HCT116 (cell line): ENCODE data around the gene BAHD1. TPM values are rescaled to one million over a fixed set of nuclear protein-coding genes. Genes with fewer than 3 reads are reported as not detected.

Experiments
- ATAC-seq: fragments of 200-7000 bp; cut with Tn5 transposase; 2 replicates; pipeline ENCODE4 v1.9.1; 2020; ENCODE audit warnings: mild to moderate bottlenecking, moderate library complexity
- BruUV-seq: library from RNA; stranded (reverse); fragments of 400-500 nt; replicated peaks from 2 replicates; lab custom pipeline; 2021; lab: Mats Ljungman, UMichigan
- CTCF ChIA-PET: fragments of 300-600 bp; sonication (Branson Sonifier 250); formaldehyde crosslinking; loops from one replicate; lab custom pipeline; 2021; ENCODE audit warnings: antibody characterized with exemption; lab: Charles Lee
- POLR2A ChIA-PET: fragments of 300-600, 350-600 bp; sonication (Branson Sonifier 250); formaldehyde crosslinking; loops from one replicate; lab custom pipeline; 2021; ENCODE audit warnings: antibody characterized with exemption; lab: Charles Lee
- RAD21 ChIA-PET, 2 experiments: fragments of 300-600 bp; sonication (Branson Sonifier 250); formaldehyde crosslinking; loops; one replicate each; lab custom pipeline; 2023; ENCODE audit warnings: low total read pairs in 2 of 2; ENCODE audit not compliant: uncharacterized antibody in 2 of 2, unreplicated experiment in 2 of 2, low non-redundant PET in 1 of 2; lab: Charles Lee
- DNase-seq: peaks from one replicate; pipeline ENCODE4 v3.0.0-alpha.2; 2010; ENCODE audit warnings: low read depth, low spot score
- H2AFZ ChIP-seq: fragments of 200-600 bp; shearing (Covaris generic), sonication (generic); 2 replicates; pipeline ENCODE4 v1.6.1; 2017; ENCODE audit warnings: low read depth, mixed run types, mixed read lengths, antibody characterized with exemption, low read length; ENCODE audit not compliant: poor library complexity, severe bottlenecking
- H3K27ac ChIP-seq: 2 replicates; pipeline ENCODE4 v1.5.1; 2012; ENCODE audit warnings: low read depth, low read length
- H3K27me3 ChIP-seq: fragments of 200-600 bp; sonication (generic); 2 replicates; pipeline ENCODE4 v1.6.1; 2016; ENCODE audit warnings: mixed run types, low read length, mixed read lengths; ENCODE audit not compliant: insufficient read depth
- H3K36me3 ChIP-seq, 2 experiments: fragments of 200-500 bp in 1 of 2; fragments of 200-600 bp in 1 of 2; sonication (Bioruptor generic) in 1 of 2; sonication (generic) in 1 of 2; 2 replicates each; pipeline versions ENCODE4 v1.5.1 to v1.6.1; 2014 to 2016; ENCODE audit warnings: low read length in 2 of 2, inconsistent platforms in 1 of 2, mixed read lengths in 1 of 2, mixed run types in 1 of 2; ENCODE audit not compliant: insufficient read depth in 2 of 2, control insufficient read depth in 1 of 2
- H3K4me1 ChIP-seq, 2 experiments: fragments of 200-600 bp in 1 of 2; sonication (generic) in 1 of 2; 2 replicates each; pipeline versions ENCODE4 v1.5.1 to v1.6.1; 2012 to 2017; ENCODE audit warnings: low read length in 2 of 2, inconsistent platforms in 1 of 2, mild to moderate bottlenecking in 1 of 2, mixed read lengths in 1 of 2, mixed run types in 1 of 2, moderate library complexity in 1 of 2; ENCODE audit not compliant: insufficient read depth in 2 of 2, control insufficient read depth in 1 of 2
- H3K4me2 ChIP-seq: fragments of 200-600 bp; sonication (generic); 2 replicates; pipeline ENCODE4 v1.6.1; 2017; ENCODE audit warnings: mixed run types, low read length, mixed read lengths
- H3K4me3 ChIP-seq, 2 experiments: fragments of 200-600 bp in 1 of 2; sonication (generic) in 1 of 2; replicated peaks in 1 of 2; 2 replicates each; pipeline ENCODE4 v1.5.1; 2011 to 2016; ENCODE audit warnings: low read length in 2 of 2, control low read depth in 1 of 2, low read depth in 1 of 2, mild to moderate bottlenecking in 1 of 2, mixed read lengths in 1 of 2, mixed run types in 1 of 2
- H3K79me2 ChIP-seq: fragments of 200-600 bp; sonication (generic); 2 replicates; pipeline ENCODE4 v1.6.1; 2017; ENCODE audit warnings: mild to moderate bottlenecking, mixed run types, low read length, moderate library complexity, mixed read lengths; ENCODE audit not compliant: insufficient read depth
- H3K9ac ChIP-seq: fragments of 200-600 bp; sonication (generic); 2 replicates; pipeline ENCODE4 v1.6.1; 2016; ENCODE audit warnings: low read length, mixed read lengths
- H3K9me2 ChIP-seq: fragments of 200-600 bp; sonication (generic), shearing (Covaris generic); 2 replicates; pipeline ENCODE4 v1.6.1; 2017; ENCODE audit warnings: mixed run types, mild to moderate bottlenecking, moderate library complexity; ENCODE audit not compliant: insufficient read depth
- H3K9me3 ChIP-seq, 2 experiments: fragments of 200-500 bp in 1 of 2; fragments of 200-600 bp in 1 of 2; sonication (Bioruptor generic) in 1 of 2; sonication (generic) in 1 of 2; 2 replicates each; pipeline ENCODE4 v1.6.1; 2014 to 2017; ENCODE audit warnings: low read length in 2 of 2, mixed read lengths in 2 of 2, inconsistent platforms in 1 of 2, low read depth in 1 of 2, mild to moderate bottlenecking in 1 of 2, mixed run types in 1 of 2, moderate library complexity in 1 of 2; ENCODE audit not compliant: control insufficient read depth in 1 of 2, insufficient read depth in 1 of 2
- H4K20me1 ChIP-seq: fragments of 200-600 bp; sonication (generic), shearing (Covaris generic); 2 replicates; pipeline ENCODE4 v1.6.1; 2017; ENCODE audit warnings: mixed run types, mild to moderate bottlenecking, moderate library complexity; ENCODE audit not compliant: insufficient read depth
- CEBPB ChIP-seq: IDR thresholded peaks from 2 replicates; pipeline ENCODE4 v1.6.1; 2012; ENCODE audit warnings: low read depth
- EGR1 ChIP-seq: IDR thresholded peaks from 2 replicates; pipeline ENCODE4 v1.6.1; 2012; ENCODE audit warnings: low read depth
- ELF1 ChIP-seq: IDR thresholded peaks from 2 replicates; pipeline ENCODE4 v1.6.1; 2012; ENCODE audit warnings: low read depth, borderline replicate concordance
- EZH2 ChIP-seq: fragments of 200-600 bp; sonication (generic); IDR thresholded peaks from 2 replicates; pipeline ENCODE4 v1.6.1; 2017; ENCODE audit warnings: antibody characterized with exemption, mixed run types
- EZH2phosphoT487 ChIP-seq: fragments of 200-600 bp; IDR thresholded peaks from 2 replicates; pipeline ENCODE4 v1.6.1; 2018; ENCODE audit warnings: antibody characterized with exemption, borderline replicate concordance
- POLR2A ChIP-seq: IDR thresholded peaks from 2 replicates; pipeline ENCODE4 v1.7.0; 2011; ENCODE audit warnings: borderline replicate concordance; ENCODE audit not compliant: insufficient read depth, insufficient read length; ENCODE audit errors: extremely low read depth
- RAD21 ChIP-seq: IDR thresholded peaks from 2 replicates; pipeline ENCODE4 v1.6.1; 2012; ENCODE audit warnings: low read depth, mild to moderate bottlenecking
- SIN3A ChIP-seq: IDR thresholded peaks from 2 replicates; pipeline ENCODE4 v1.6.1; 2012; ENCODE audit warnings: low read depth
- SRF ChIP-seq: IDR thresholded peaks from 2 replicates; pipeline ENCODE4 v1.6.1; 2012; ENCODE audit warnings: low read depth
- TCF7L2 ChIP-seq: IDR thresholded peaks from 2 replicates; pipeline ENCODE4 v1.7.0; 2011; ENCODE audit warnings: borderline replicate concordance, inconsistent platforms; ENCODE audit not compliant: insufficient read depth, insufficient read length; ENCODE audit errors: extremely low read depth
- YY1 ChIP-seq: IDR thresholded peaks from 2 replicates; pipeline ENCODE4 v1.6.1; 2011; ENCODE audit warnings: low read length, low read depth, moderate library complexity, mild to moderate bottlenecking; ENCODE audit not compliant: insufficient replicate concordance; ENCODE audit errors: extremely low read depth
- ZFX ChIP-seq: fragments of 450-650 bp; IDR thresholded peaks from 2 replicates; pipeline ENCODE4 v1.6.1; 2017
- intact Hi-C: fragments of 100-400 bp; cut with micrococcal nuclease; formaldehyde crosslinking; loops from 2 replicates; pipeline ENCODE4 v1.10.0; 2022
- total RNA-seq: library from RNA; stranded (reverse); gene quantifications from one replicate; pipeline ENCODE4 v1.2.1, GENCODE V29; 2021; ENCODE audit not compliant: unreplicated experiment
- TF ChIP-seq, protein P1 (sequence below): IDR thresholded peaks from 2 replicates; pipeline ENCODE4 v1.6.1; 2012
- TF ChIP-seq, protein P2 (sequence below): IDR thresholded peaks from 2 replicates; pipeline ENCODE4 v1.6.1; 2011; ENCODE audit warnings: mild to moderate bottlenecking, low read length, moderate library complexity; ENCODE audit not compliant: insufficient replicate concordance; ENCODE audit errors: extremely low read depth
- TF ChIP-seq, protein P3 (sequence below), 3 experiments: fragments of 200-600 bp in 1 of 3; sonication (generic) in 1 of 3; IDR thresholded peaks in 2 of 3; conservative IDR thresholded peaks in 1 of 3; 2 replicates each; pipeline ENCODE4 v1.5.1; 2012 to 2017; ENCODE audit warnings: low read depth in 2 of 3, low read length in 2 of 3, antibody characterized with exemption in 1 of 3, borderline replicate concordance in 1 of 3, control low read depth in 1 of 3, mild to moderate bottlenecking in 1 of 3, mixed read lengths in 1 of 3, mixed run types in 1 of 3, moderate library complexity in 1 of 3; ENCODE audit not compliant: insufficient read depth in 1 of 3

Gene BAHD1
- total RNA-seq, 1 experiment from 2014 or later: 25.0 TPM

GRCh38 chr15:40516322-40516721 lies 75.6 kb downstream of the BAHD1 start:
- H3K4me1 ChIP-seq: peaks cover 9 to 20% of the 10 kb centered on the region in 2 experiments
- BruUV-seq: no TSS peak
- H3K79me2 ChIP-seq: no peaks in the 10 kb centered on the region
- no peaks in the 10 kb centered on the region for H3K27me3 ChIP-seq
- H3K27ac ChIP-seq: no peak overlapping the region
- no peaks in the 10 kb centered on the region for H3K9me3 ChIP-seq
- intact Hi-C loops: no loop called here
- no peak overlapping the region for H3K4me3 ChIP-seq
- ATAC-seq (no peak), DNase-seq (no peak)
- no peak overlapping the region for H2AFZ ChIP-seq
- ChIA-PET RAD21 (no interaction called here), CTCF (no interaction called here), POLR2A (no interaction called here)
- no peaks in the 10 kb centered on the region for H3K9me2 ChIP-seq
- no peaks in the 10 kb centered on the region for H3K36me3 ChIP-seq
- H4K20me1 ChIP-seq: no peaks in the 10 kb centered on the region
- no peak overlapping the region for H3K9ac ChIP-seq
- TF ChIP-seq ELF1 (no peak), ZFX (no peak), POLR2A (no peak), EGR1 (no peak), SIN3A (no peak), SRF (no peak), TCF7L2 (no peak), YY1 (no peak), EZH2phosphoT487 (no peak), RAD21 (no peak), CEBPB (no peak), EZH2 (no peak)
- TF ChIP-seq, protein P1, sequence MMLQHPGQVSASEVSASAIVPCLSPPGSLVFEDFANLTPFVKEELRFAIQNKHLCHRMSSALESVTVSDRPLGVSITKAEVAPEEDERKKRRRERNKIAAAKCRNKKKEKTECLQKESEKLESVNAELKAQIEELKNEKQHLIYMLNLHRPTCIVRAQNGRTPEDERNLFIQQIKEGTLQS: no peak
- TF ChIP-seq, protein P2, sequence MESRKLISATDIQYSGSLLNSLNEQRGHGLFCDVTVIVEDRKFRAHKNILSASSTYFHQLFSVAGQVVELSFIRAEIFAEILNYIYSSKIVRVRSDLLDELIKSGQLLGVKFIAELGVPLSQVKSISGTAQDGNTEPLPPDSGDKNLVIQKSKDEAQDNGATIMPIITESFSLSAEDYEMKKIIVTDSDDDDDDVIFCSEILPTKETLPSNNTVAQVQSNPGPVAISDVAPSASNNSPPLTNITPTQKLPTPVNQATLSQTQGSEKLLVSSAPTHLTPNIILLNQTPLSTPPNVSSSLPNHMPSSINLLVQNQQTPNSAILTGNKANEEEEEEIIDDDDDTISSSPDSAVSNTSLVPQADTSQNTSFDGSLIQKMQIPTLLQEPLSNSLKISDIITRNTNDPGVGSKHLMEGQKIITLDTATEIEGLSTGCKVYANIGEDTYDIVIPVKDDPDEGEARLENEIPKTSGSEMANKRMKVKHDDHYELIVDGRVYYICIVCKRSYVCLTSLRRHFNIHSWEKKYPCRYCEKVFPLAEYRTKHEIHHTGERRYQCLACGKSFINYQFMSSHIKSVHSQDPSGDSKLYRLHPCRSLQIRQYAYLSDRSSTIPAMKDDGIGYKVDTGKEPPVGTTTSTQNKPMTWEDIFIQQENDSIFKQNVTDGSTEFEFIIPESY: no peak
- TF ChIP-seq, protein P3, sequence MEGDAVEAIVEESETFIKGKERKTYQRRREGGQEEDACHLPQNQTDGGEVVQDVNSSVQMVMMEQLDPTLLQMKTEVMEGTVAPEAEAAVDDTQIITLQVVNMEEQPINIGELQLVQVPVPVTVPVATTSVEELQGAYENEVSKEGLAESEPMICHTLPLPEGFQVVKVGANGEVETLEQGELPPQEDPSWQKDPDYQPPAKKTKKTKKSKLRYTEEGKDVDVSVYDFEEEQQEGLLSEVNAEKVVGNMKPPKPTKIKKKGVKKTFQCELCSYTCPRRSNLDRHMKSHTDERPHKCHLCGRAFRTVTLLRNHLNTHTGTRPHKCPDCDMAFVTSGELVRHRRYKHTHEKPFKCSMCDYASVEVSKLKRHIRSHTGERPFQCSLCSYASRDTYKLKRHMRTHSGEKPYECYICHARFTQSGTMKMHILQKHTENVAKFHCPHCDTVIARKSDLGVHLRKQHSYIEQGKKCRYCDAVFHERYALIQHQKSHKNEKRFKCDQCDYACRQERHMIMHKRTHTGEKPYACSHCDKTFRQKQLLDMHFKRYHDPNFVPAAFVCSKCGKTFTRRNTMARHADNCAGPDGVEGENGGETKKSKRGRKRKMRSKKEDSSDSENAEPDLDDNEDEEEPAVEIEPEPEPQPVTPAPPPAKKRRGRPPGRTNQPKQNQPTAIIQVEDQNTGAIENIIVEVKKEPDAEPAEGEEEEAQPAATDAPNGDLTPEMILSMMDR (IDR thresholded peaks at IDR 0.05 in 2 of 3, conservative IDR thresholded peaks at IDR 0.05 in 1 of 3; ENCODE audit: borderline replicate concordance in 1 of 3, insufficient read depth in 1 of 3, low read depth in 2 of 3, low read length in 2 of 3): no peak
- no peak overlapping the region for H3K4me2 ChIP-seq

Other genes with a start within 250 kb of the BAHD1 start
- gene PAK6, start 201.9 kb upstream of the BAHD1 start, total RNA-seq: 19.9 TPM
- 0.89 TPM for gene ANKRD63, start 157.9 kb upstream of the BAHD1 start, total RNA-seq
- 2.8 TPM for gene PLCB2, start 133.0 kb upstream of the BAHD1 start, total RNA-seq
- 8.8 TPM for gene INAFM2, start 117.3 kb upstream of the BAHD1 start, total RNA-seq
- gene CCDC9B, start 100.0 kb upstream of the BAHD1 start, total RNA-seq: 15.6 TPM
- gene PHGR1, start 89.9 kb upstream of the BAHD1 start, total RNA-seq: 0.61 TPM
- 3.3 TPM for gene DISP2, start 82.7 kb upstream of the BAHD1 start, total RNA-seq
- 84.1 TPM for gene KNSTRN, start 58.2 kb upstream of the BAHD1 start, total RNA-seq
- gene IVD, start 35.2 kb upstream of the BAHD1 start, total RNA-seq: 65.6 TPM
- 12.7 TPM for gene CHST14, start 30.0 kb downstream of the BAHD1 start, total RNA-seq
- gene CCDC32, start 124.1 kb downstream of the BAHD1 start, total RNA-seq: 18.6 TPM
- gene RPUSD2, start 128.3 kb downstream of the BAHD1 start, total RNA-seq: 22.5 TPM
- gene KNL1, start 153.3 kb downstream of the BAHD1 start, total RNA-seq: 30.6 TPM